GM19351 (cell line): ENCODE data around the gene BTBD2.
"Not testable (repeated sequence)": the region's sequence is repeated elsewhere in the genome, so short reads cannot be mapped to it uniquely, and the experiment has no call there.

Source experiments
- ATAC-seq: cut with Tn5 transposase; IDR thresholded peaks from one replicate; pipeline ENCODE4 v1.9.1; 2021; ENCODE audit warnings: mild to moderate bottlenecking, moderate library complexity; ENCODE audit not compliant: unreplicated experiment

BTBD2 gene

GRCh38 chr19:2016041-2016807, 710 bp upstream of the BTBD2 start:
- ATAC-seq: no peak

- no peak for ATAC-seq
Measured at GRCh38 chr19:2014731-2015607, 545 bp downstream of the BTBD2 start.

GRCh38 chr19:2014131-2014571, 1.4 kb downstream of the BTBD2 start:
- ATAC-seq: no peak

- no peak for ATAC-seq
Measured at GRCh38 chr19:2013683-2013961, 1.9 kb downstream of the BTBD2 start.

GRCh38 chr19:2012941-2013682, 2.4 kb downstream of the BTBD2 start:
- ATAC-seq: no peak

- ATAC-seq: no peak
Measured at GRCh38 chr19:2011169-2011568, 4.3 kb downstream of the BTBD2 start.

GRCh38 chr19:2010135-2010668, 5.3 kb downstream of the BTBD2 start:
- no peak for ATAC-seq

- no peak for ATAC-seq
Measured at GRCh38 chr19:2003874-2004273, 11.6 kb downstream of the BTBD2 start.

- ATAC-seq: no peak
Measured at GRCh38 chr19:1999856-2000515, 15.5 kb downstream of the BTBD2 start.

- ATAC-seq: no peak
Measured at GRCh38 chr19:1998712-1999708, 16.5 kb downstream of the BTBD2 start.

- ATAC-seq: no peak
Measured at GRCh38 chr19:1997353-1998233, 17.9 kb downstream of the BTBD2 start.

GRCh38 chr19:1992759-1993260, 22.7 kb downstream of the BTBD2 start:
- ATAC-seq: no peak

- no peak for ATAC-seq
Measured at GRCh38 chr19:1991018-1991913, 24.2 kb downstream of the BTBD2 start.

- ATAC-seq: no peak
Measured at GRCh38 chr19:1990230-1991017, 25.1 kb downstream of the BTBD2 start.

GRCh38 chr19:1989513-1990229, 25.8 kb downstream of the BTBD2 start:
- ATAC-seq: no peak

- ATAC-seq: not testable (repeated sequence)
Measured at GRCh38 chr19:1988464-1988863, 27.1 kb downstream of the BTBD2 start.
